T-cell (primary cell): ENCODE results near the gene AMY2B. TPM values are rescaled to one million over a fixed set of nuclear protein-coding genes. Genes with fewer than 3 reads are reported as not detected.
"Not testable (repeated sequence)": the region's sequence is repeated elsewhere in the genome, so short reads cannot be mapped to it uniquely, and the experiment has no call there.

ENCODE experiments used
- ATAC-seq, 4 experiments: fragments of 200-7000 bp in 3 of 4; fragments of 150-1000 bp in 1 of 4; cut with Tn5 transposase; replicated peaks in 1 of 4; 1 replicate in 3 of 4; 2 replicates in 1 of 4; pipeline ENCODE4 v1.10.0; 2021; ENCODE audit warnings: moderate library complexity in 3 of 4, mild to moderate bottlenecking in 2 of 4, moderate number of reproducible peaks in 1 of 4
- CTCF ChIA-PET, 2 donors: fragments of 300-600 bp; sonication (Branson Sonifier 250); formaldehyde crosslinking; loops; one replicate each; lab custom pipeline; 2022; ENCODE audit warnings: antibody characterized with exemption in 2 of 2; lab: Charles Lee
- POLR2A ChIA-PET, 2 donors: fragments of 300-600 bp; sonication (Branson Sonifier 250); formaldehyde crosslinking; loops; one replicate each; lab custom pipeline; 2022; ENCODE audit warnings: antibody characterized with exemption in 2 of 2; lab: Charles Lee
- DNase-seq, 35 experiments: peaks; one replicate each; pipeline versions ENCODE4 v3.0.0 to v3.0.0-alpha.2; 2013 to 2023
- H3K27ac ChIP-seq: one replicate; pipeline ENCODE4 v1.5.1; 2013; ENCODE audit warnings: low read length
- H3K27me3 ChIP-seq, 2 experiments: replicated peaks in 1 of 2; 1 replicate in 1 of 2; 2 replicates in 1 of 2; pipeline versions ENCODE4 v1.6.1 to v1.7.0; 2013; ENCODE audit warnings: low read length in 1 of 2, mixed read lengths in 1 of 2; ENCODE audit not compliant: control insufficient read depth in 2 of 2, insufficient read depth in 2 of 2; ENCODE audit errors: extremely low read depth in 1 of 2
- H3K36me3 ChIP-seq, 2 donors: 1 replicate in 1 of 2; 2 replicates in 1 of 2; pipeline versions ENCODE4 v1.6.1 to v1.7.0; 2013; ENCODE audit warnings: low read length in 1 of 2; ENCODE audit not compliant: control insufficient read depth in 2 of 2, insufficient read depth in 1 of 2; ENCODE audit errors: extremely low read depth in 1 of 2
- H3K4me1 ChIP-seq, 2 experiments: 1 replicate in 1 of 2; 2 replicates in 1 of 2; pipeline versions ENCODE4 v1.6.1 to v1.7.0; 2013; ENCODE audit warnings: low read length in 2 of 2, mixed read lengths in 1 of 2; ENCODE audit not compliant: insufficient read depth in 2 of 2, control insufficient read depth in 1 of 2; ENCODE audit errors: extremely low read depth in 1 of 2
- H3K4me3 ChIP-seq, 2 donors: 1 replicate in 1 of 2; 2 replicates in 1 of 2; pipeline versions ENCODE4 v1.5.1 to v1.7.0; 2013; ENCODE audit warnings: mild to moderate bottlenecking in 2 of 2, low read length in 1 of 2, moderate library complexity in 1 of 2; ENCODE audit not compliant: control insufficient read depth in 1 of 2; ENCODE audit errors: extremely low read depth in 1 of 2
- H3K9me3 ChIP-seq: 2 replicates; pipeline ENCODE4 v1.7.0; 2013
- H3K27ac Mint-ChIP-seq, 2 donors: one replicate each; pipeline ENCODE4 v1.8.0; 2020 to 2021; ENCODE audit warnings: mild to moderate bottlenecking in 2 of 2, mixed read lengths in 2 of 2
- H3K27me3 Mint-ChIP-seq, 2 donors: one replicate each; pipeline ENCODE4 v1.8.0; 2021 to 2022; ENCODE audit warnings: mixed read lengths in 2 of 2
- H3K36me3 Mint-ChIP-seq: one replicate; pipeline ENCODE4 v1.8.0; 2021; ENCODE audit warnings: mixed read lengths
- H3K4me1 Mint-ChIP-seq, 3 donors: one replicate each; pipeline ENCODE4 v1.8.0; 2020 to 2022; ENCODE audit warnings: mixed read lengths in 3 of 3, mild to moderate bottlenecking in 1 of 3
- H3K4me3 Mint-ChIP-seq, 3 donors: one replicate each; pipeline ENCODE4 v1.8.0; 2020 to 2022; ENCODE audit warnings: mild to moderate bottlenecking in 3 of 3, mixed read lengths in 3 of 3, moderate library complexity in 3 of 3
- H3K9me3 Mint-ChIP-seq, 3 donors: one replicate each; pipeline ENCODE4 v1.8.0; 2020 to 2022; ENCODE audit warnings: mixed read lengths in 3 of 3
- WGBS: methylation state at CpG from one replicate; pipeline ENCODE4 v1.1.5; 2013; ENCODE audit warnings: missing lambda C conversion rate; ENCODE audit not compliant: insufficient coverage; 5-methylcytosine and 5-hydroxymethylcytosine counted together
- total RNA-seq, 35 experiments: library from RNA in 6 of 35; stranded (reverse) in 6 of 35; fragments of 120-200 nt in 1 of 35; gene quantifications; one replicate each; pipeline versions ENCODE4 v1.2.1 to v1.2.4 and lab custom pipeline; 2013 to 2026

The AMY2B gene
- total RNA-seq, 5 donors from 2014 or later (not counting 1 experiment from before 2014, with no cell fraction given): 35.4 to 44.4 (median 42.2) TPM

GRCh38 chr1:103538226-103538625 lies 33.2 kb upstream of the AMY2B start:
- Histone ChIP-seq H3K36me3 (peaks cover 3 to 72% of the 10 kb centered on the region in 2 donors), H3K4me3 (no peak overlapping the region), H3K27ac (no peak overlapping the region), H3K27me3 (no peaks in the 10 kb centered on the region), H3K4me1 (no peaks in the 10 kb centered on the region), H3K9me3 (no peaks in the 10 kb centered on the region)
- Mint-ChIP-seq H3K36me3 (peaks cover 54% of the 10 kb centered on the region), H3K4me3 (no peak overlapping the region), H3K4me1 (peaks cover 7 to 11% (median 8%) of the 10 kb centered on the region in 3 donors), H3K27ac (no peak overlapping the region), H3K9me3 (no peaks in the 10 kb centered on the region), H3K27me3 (no peaks in the 10 kb centered on the region)
- CTCF ChIA-PET: no interaction called here
- POLR2A ChIA-PET: no interaction called here
- DNase-seq (no peak), ATAC-seq (no peak)
- WGBS: 100% methylated on average over 1 of the region's 2 CpGs

- DNase-seq (no peak), ATAC-seq (no peak)
- H3K4me3 ChIP-seq: no peak overlapping the region
- no peaks in the 10 kb centered on the region for H3K27me3 ChIP-seq
- Mint-ChIP-seq H3K9me3 (no peaks in the 10 kb centered on the region), H3K4me3 (no peak overlapping the region), H3K36me3 (peaks cover 59% of the 10 kb centered on the region), H3K27me3 (no peaks in the 10 kb centered on the region), H3K27ac (no peak overlapping the region), H3K4me1 (no peaks in the 10 kb centered on the region)
- no peaks in the 10 kb centered on the region for H3K9me3 ChIP-seq
- peaks cover 3 to 68% of the 10 kb centered on the region in 2 donors for H3K36me3 ChIP-seq
- CTCF ChIA-PET: interaction anchor here in 1 of 2 donors (0.6 kb wide), 1 partner anchor 17 kb away, joined by 4 read pairs; no protein-coding TSS in a partner anchor
- POLR2A ChIA-PET: no interaction called here
- no peak overlapping the region for H3K27ac ChIP-seq
- H3K4me1 ChIP-seq: no peaks in the 10 kb centered on the region
- WGBS: no CpG with 5 or more reads among the region's 3 CpGs
These were observed 30.0 kb upstream of the AMY2B start for GRCh38 chr1:103541431-103541830.

GRCh38 chr1:103546496-103546895 lies 24.9 kb upstream of the AMY2B start:
- no peak overlapping the region for H3K27ac Mint-ChIP-seq
- Histone ChIP-seq H3K4me3 (no peak overlapping the region), H3K36me3 (peaks cover 0 to 62% of the 10 kb centered on the region in 2 donors), H3K9me3 (no peaks in the 10 kb centered on the region), H3K27me3 (no peaks in the 10 kb centered on the region), H3K27ac (no peak overlapping the region), H3K4me1 (no peaks in the 10 kb centered on the region)
- POLR2A ChIA-PET: interaction anchor here in 1 of 2 donors (1.0 kb wide), 1 partner anchor 27 kb away, joined by 3 read pairs; no protein-coding TSS in a partner anchor
- no peaks in the 10 kb centered on the region for H3K4me1 Mint-ChIP-seq
- CTCF ChIA-PET: interaction anchor here in 1 of 2 donors (1.1 kb wide), 1 partner anchor 14 kb away, joined by 4 read pairs; no protein-coding TSS in a partner anchor
- no peaks in the 10 kb centered on the region for H3K27me3 Mint-ChIP-seq
- ATAC-seq (no peak), DNase-seq (no peak)
- H3K4me3 Mint-ChIP-seq: no peak overlapping the region
- H3K36me3 Mint-ChIP-seq: peaks cover 55% of the 10 kb centered on the region
- H3K9me3 Mint-ChIP-seq: no peaks in the 10 kb centered on the region
- WGBS: no CpG with 5 or more reads among the region's 1 CpG

GRCh38 chr1:103547840-103548239 lies 23.5 kb upstream of the AMY2B start:
- no peaks in the 10 kb centered on the region for H3K4me1 Mint-ChIP-seq
- ATAC-seq (no peak), DNase-seq (no peak)
- H3K4me3 Mint-ChIP-seq: no peak overlapping the region
- CTCF ChIA-PET: no interaction called here
- H3K27ac Mint-ChIP-seq: no peak overlapping the region
- WGBS: 90% methylated on average over 2 of the region's 3 CpGs
- H3K9me3 Mint-ChIP-seq: no peaks in the 10 kb centered on the region
- POLR2A ChIA-PET: interaction anchor here in 1 of 2 donors (0.6 kb wide), 1 partner anchor 83 kb away, joined by 3 read pairs; no protein-coding TSS in a partner anchor
- Histone ChIP-seq H3K36me3 (peaks cover 7 to 63% of the 10 kb centered on the region in 2 donors), H3K9me3 (no peaks in the 10 kb centered on the region), H3K27me3 (no peaks in the 10 kb centered on the region), H3K27ac (no peak overlapping the region), H3K4me1 (no peaks in the 10 kb centered on the region), H3K4me3 (no peak overlapping the region)
- no peaks in the 10 kb centered on the region for H3K27me3 Mint-ChIP-seq
- H3K36me3 Mint-ChIP-seq: peaks cover 54% of the 10 kb centered on the region

GRCh38 chr1:103560427-103560826 lies 11.0 kb upstream of the AMY2B start:
- CTCF ChIA-PET: interaction anchor here in 1 of 2 donors (0.5 kb wide), 1 partner anchor 199 kb away, joined by 3 read pairs; no protein-coding TSS in a partner anchor
- H3K27me3 ChIP-seq: no peaks in the 10 kb centered on the region
- POLR2A ChIA-PET: no interaction called here
- Mint-ChIP-seq H3K27me3 (no peaks in the 10 kb centered on the region), H3K4me3 (no peak overlapping the region), H3K27ac (no peak overlapping the region), H3K4me1 (peaks cover 0 to 3% (median 0%) of the 10 kb centered on the region in 3 donors), H3K36me3 (peaks cover 26% of the 10 kb centered on the region), H3K9me3 (no peaks in the 10 kb centered on the region)
- DNase-seq (no peak), ATAC-seq (no peak)
- H3K9me3 ChIP-seq: no peaks in the 10 kb centered on the region
- H3K36me3 ChIP-seq: peaks cover 0 to 5% of the 10 kb centered on the region in 2 donors
- no peak overlapping the region for H3K27ac ChIP-seq
- no peak overlapping the region for H3K4me3 ChIP-seq
- H3K4me1 ChIP-seq: no peaks in the 10 kb centered on the region

- H3K4me3 ChIP-seq, H3K27me3 Mint-ChIP-seq, POLR2A ChIA-PET, H3K9me3 ChIP-seq, H3K9me3 Mint-ChIP-seq, DNase-seq, H3K36me3 ChIP-seq, ATAC-seq, H3K27me3 ChIP-seq, H3K27ac Mint-ChIP-seq, CTCF ChIA-PET, H3K4me1 ChIP-seq, H3K4me3 Mint-ChIP-seq, H3K27ac ChIP-seq, H3K4me1 Mint-ChIP-seq: not testable (repeated sequence)
- 100% methylated on average over 3 of the region's 3 CpGs for WGBS
- peaks cover 23% of the 10 kb centered on the region for H3K36me3 Mint-ChIP-seq
These were observed 10.3 kb upstream of the AMY2B start for GRCh38 chr1:103561124-103561523.
